NCI-H82 treated with DMSO at 0.1 percent for 48 hours (cell line): ENCODE data around the gene GPR52.

Experiments used
- DNase-seq: peaks from one replicate; lab custom pipeline; 2025; ENCODE audit not compliant: unreplicated experiment; lab: John Stamatoyannopoulos, UW

GPR52 gene

GRCh38 chr1:174465855-174466254, 18.1 kb downstream of the GPR52 start:
- no peak for DNase-seq

GRCh38 chr1:174466607-174467006, 18.8 kb downstream of the GPR52 start:
- DNase-seq: no peak

GRCh38 chr1:174469052-174469451, 21.3 kb downstream of the GPR52 start:
- DNase-seq: no peak

GRCh38 chr1:174469687-174470086, 21.9 kb downstream of the GPR52 start:
- DNase-seq: no peak

GRCh38 chr1:174479281-174479680, 31.5 kb downstream of the GPR52 start:
- no peak for DNase-seq

- peak; percentile 94 for DNase-seq
Measured at GRCh38 chr1:174480324-174480723, 32.6 kb downstream of the GPR52 start.

- DNase-seq: no peak
Measured at GRCh38 chr1:174491606-174492005, 43.8 kb downstream of the GPR52 start.

- no peak for DNase-seq
Measured at GRCh38 chr1:174497478-174497877, 49.7 kb downstream of the GPR52 start.
